Astrocyte (in vitro differentiated cells and primary cell): ENCODE data around the gene KNDC1. TPM values are rescaled to one million over a fixed set of nuclear protein-coding genes. Genes with fewer than 3 reads are reported as not detected.

ENCODE experiments used
- DNase-seq: peaks from one replicate; pipeline ENCODE4 v3.0.0-alpha.2; 2010; ENCODE audit warnings: low read depth
- FAIRE-seq: peaks from 2 replicates; lab custom pipeline; 2011; peaks lifted over from hg19 to GRCh38; lab: Jason Lieb, UNC
- H2AFZ ChIP-seq: 2 replicates; pipeline ENCODE4 v1.6.0; 2012; ENCODE audit warnings: low read depth, low read length, inconsistent platforms
- H3K27ac ChIP-seq: 2 replicates; pipeline ENCODE4 v1.5.1; 2011; ENCODE audit warnings: low read depth, low read length, inconsistent platforms
- H3K27me3 ChIP-seq: 2 replicates; pipeline ENCODE4 v1.6.0; 2011; ENCODE audit warnings: low read length, inconsistent platforms; ENCODE audit not compliant: insufficient read depth
- H3K36me3 ChIP-seq: 2 replicates; pipeline ENCODE4 v1.5.1; 2011; ENCODE audit warnings: low read length, inconsistent platforms; ENCODE audit not compliant: insufficient read depth
- H3K4me1 ChIP-seq: 2 replicates; pipeline ENCODE4 v1.5.1; 2011; ENCODE audit warnings: low read length, inconsistent platforms; ENCODE audit not compliant: insufficient read depth
- H3K4me2 ChIP-seq: 2 replicates; pipeline ENCODE4 v1.6.0; 2012; ENCODE audit warnings: low read length, inconsistent platforms
- H3K4me3 ChIP-seq: 2 replicates; pipeline ENCODE4 v1.5.1; 2011; ENCODE audit warnings: low read depth, mild to moderate bottlenecking, low read length, inconsistent platforms; ENCODE audit not compliant: insufficient read depth
- H3K79me2 ChIP-seq: 2 replicates; pipeline ENCODE4 v1.6.0; 2012; ENCODE audit warnings: mild to moderate bottlenecking, low read length, inconsistent platforms; ENCODE audit not compliant: insufficient read depth
- H3K9ac ChIP-seq: 2 replicates; pipeline ENCODE4 v1.6.0; 2012; ENCODE audit warnings: mild to moderate bottlenecking, low read length, inconsistent platforms
- H3K9me3 ChIP-seq: 2 replicates; pipeline ENCODE4 v1.5.1; 2012; ENCODE audit warnings: low read depth, mild to moderate bottlenecking, low read length, inconsistent platforms; ENCODE audit not compliant: insufficient read depth
- H4K20me1 ChIP-seq: 2 replicates; pipeline ENCODE4 v1.6.0; 2012; ENCODE audit warnings: low read length, inconsistent platforms; ENCODE audit not compliant: insufficient read depth
- H3K27ac Mint-ChIP-seq: one replicate; pipeline ENCODE4 v1.8.0; 2021; ENCODE audit warnings: mild to moderate bottlenecking, mixed read lengths; ENCODE audit not compliant: unreplicated experiment
- H3K27me3 Mint-ChIP-seq: one replicate; pipeline ENCODE4 v1.8.0; 2021; ENCODE audit warnings: low read depth, mixed read lengths; ENCODE audit not compliant: unreplicated experiment
- H3K36me3 Mint-ChIP-seq: one replicate; pipeline ENCODE4 v1.8.0; 2021; ENCODE audit warnings: low read depth, mixed read lengths; ENCODE audit not compliant: unreplicated experiment
- H3K4me1 Mint-ChIP-seq: one replicate; pipeline ENCODE4 v1.8.0; 2021; ENCODE audit warnings: low read depth, mixed read lengths; ENCODE audit not compliant: unreplicated experiment
- H3K4me3 Mint-ChIP-seq: one replicate; pipeline ENCODE4 v1.8.0; 2021; ENCODE audit warnings: mild to moderate bottlenecking, moderate library complexity, mixed read lengths; ENCODE audit not compliant: unreplicated experiment
- H3K9me3 Mint-ChIP-seq: one replicate; pipeline ENCODE4 v1.8.0; 2021; ENCODE audit warnings: mild to moderate bottlenecking, mixed read lengths; ENCODE audit not compliant: unreplicated experiment
- CTCF ChIP-seq: IDR thresholded peaks from 2 replicates; pipeline ENCODE4 v1.5.1; 2011; ENCODE audit warnings: low read depth, mild to moderate bottlenecking, inconsistent platforms, low read length, moderate library complexity; ENCODE audit not compliant: insufficient read depth
- EZH2 ChIP-seq: IDR thresholded peaks from 2 replicates; pipeline ENCODE4 v1.6.1; 2012; ENCODE audit warnings: mild to moderate bottlenecking, low read length, inconsistent platforms; ENCODE audit not compliant: insufficient read depth
- total RNA-seq: library from RNA; stranded (reverse); gene quantifications from 2 replicates; pipeline ENCODE4 v1.2.1, GENCODE V29; 2021

KNDC1 gene
- total RNA-seq, 1 donor from 2014 or later = 2.6 TPM

- DNase-seq (no peak), FAIRE-seq (no peak)
- H3K4me1 Mint-ChIP-seq = no peaks in the 10 kb centered on the region
- no peak overlapping the region for H3K27ac ChIP-seq
- H3K27me3 Mint-ChIP-seq = peaks cover 26% of the 10 kb centered on the region
- TF ChIP-seq EZH2 = no peak
- TF ChIP-seq CTCF = no peak
- H3K4me2 ChIP-seq = no peak overlapping the region
- no peaks in the 10 kb centered on the region for H3K27me3 ChIP-seq
- H3K4me3 ChIP-seq = no peak overlapping the region
- no peaks in the 10 kb centered on the region for H3K4me1 ChIP-seq
- no peak overlapping the region for H3K9ac ChIP-seq
- no peaks in the 10 kb centered on the region for H3K36me3 ChIP-seq
- H3K79me2 ChIP-seq = no peaks in the 10 kb centered on the region
- peaks cover 17% of the 10 kb centered on the region for H3K9me3 ChIP-seq
- no peak overlapping the region for H3K4me3 Mint-ChIP-seq
- no peak overlapping the region for H2AFZ ChIP-seq
- H3K36me3 Mint-ChIP-seq = peaks cover 7% of the 10 kb centered on the region
- peaks cover 10% of the 10 kb centered on the region for H3K9me3 Mint-ChIP-seq
- H4K20me1 ChIP-seq = no peaks in the 10 kb centered on the region
- H3K27ac Mint-ChIP-seq = no peak overlapping the region
Observed at GRCh38 chr10:133176546-133176945, 16.5 kb downstream of the KNDC1 start.

GRCh38 chr10:133177380-133178157 is 17.6 kb downstream of the KNDC1 start:
- peaks cover 7% of the 10 kb centered on the region for H3K36me3 Mint-ChIP-seq
- H3K27me3 ChIP-seq = no peaks in the 10 kb centered on the region
- H3K4me2 ChIP-seq = no peak overlapping the region
- H3K36me3 ChIP-seq = no peaks in the 10 kb centered on the region
- no peaks in the 10 kb centered on the region for H3K79me2 ChIP-seq
- H3K27ac ChIP-seq = no peak overlapping the region
- H4K20me1 ChIP-seq = no peaks in the 10 kb centered on the region
- no peaks in the 10 kb centered on the region for H3K4me1 ChIP-seq
- FAIRE-seq (no peak), DNase-seq (no peak)
- peaks cover 10% of the 10 kb centered on the region for H3K9me3 Mint-ChIP-seq
- no peaks in the 10 kb centered on the region for H3K4me1 Mint-ChIP-seq
- H3K27ac Mint-ChIP-seq = no peak overlapping the region
- H3K4me3 ChIP-seq = no peak overlapping the region
- H3K9ac ChIP-seq = no peak overlapping the region
- H3K4me3 Mint-ChIP-seq = no peak overlapping the region
- H3K9me3 ChIP-seq = peaks cover 17% of the 10 kb centered on the region
- no peak overlapping the region for H2AFZ ChIP-seq
- H3K27me3 Mint-ChIP-seq = peaks cover 30% of the 10 kb centered on the region
- no peak for TF ChIP-seq EZH2
- no peak for TF ChIP-seq CTCF
